Progenitor cell of endocrine pancreas (in vitro differentiated cells): ENCODE data around the gene SCGB3A2. TPM values are rescaled to one million over a fixed set of nuclear protein-coding genes. Genes with fewer than 3 reads are reported as not detected.

Experiments used
- DNase-seq: peaks from one replicate; pipeline ENCODE4 v3.0.0; 2021; ENCODE audit warnings: low spot score; ENCODE audit not compliant: unreplicated experiment
- H3K27ac Mint-ChIP-seq: 2 replicates; pipeline ENCODE4 v1.8.0; 2021; ENCODE audit warnings: mild to moderate bottlenecking, moderate library complexity, mixed read lengths
- H3K27me3 Mint-ChIP-seq: 2 replicates; pipeline ENCODE4 v1.8.0; 2021; ENCODE audit warnings: mixed read lengths
- H3K36me3 Mint-ChIP-seq: 2 replicates; pipeline ENCODE4 v1.8.0; 2022; ENCODE audit warnings: mixed read lengths; ENCODE audit not compliant: insufficient read depth
- H3K4me1 Mint-ChIP-seq: 2 replicates; pipeline ENCODE4 v1.8.0; 2021; ENCODE audit warnings: low read depth, mixed read lengths
- H3K4me3 Mint-ChIP-seq: 2 replicates; pipeline ENCODE4 v1.8.0; 2021; ENCODE audit warnings: low read depth, mild to moderate bottlenecking, moderate library complexity, mixed read lengths
- H3K9me3 Mint-ChIP-seq: 2 replicates; pipeline ENCODE4 v1.8.0; 2021; ENCODE audit warnings: low read depth, mixed read lengths
- total RNA-seq: library from RNA; stranded (reverse); gene quantifications from 2 replicates; pipeline ENCODE4 v1.2.1, GENCODE V29; 2021
- TF ChIP-seq, protein P1 (sequence below): fragments of 200-600 bp; sonication (generic); IDR thresholded peaks from one replicate; pipeline ENCODE4 v1.5.0; 2021; ENCODE audit warnings: antibody characterized with exemption, mild to moderate bottlenecking; ENCODE audit not compliant: unreplicated experiment

SCGB3A2 gene
- total RNA-seq, 1 donor from 2014 or later, result not detected

DNA sequence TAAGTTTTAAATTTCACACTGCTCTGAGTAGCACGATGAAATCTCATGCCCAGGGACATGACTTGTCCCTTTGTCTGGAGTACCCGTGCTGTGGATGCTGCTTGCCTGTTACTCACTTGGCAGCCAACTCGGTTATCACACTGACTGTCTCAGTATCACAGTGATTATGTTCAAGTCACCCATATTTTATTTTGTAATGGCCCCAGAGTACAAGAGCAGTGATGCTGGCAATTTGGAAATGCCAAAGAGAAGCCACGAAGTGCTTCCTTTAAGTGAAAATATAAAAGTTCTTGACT, 22.8 kb upstream of the SCGB3A2 start:
- no peak overlapping the region for H3K4me3 Mint-ChIP-seq
- H3K9me3 Mint-ChIP-seq, result no peaks in the 10 kb centered on the region
- peaks cover 12% of the 10 kb centered on the region for H3K4me1 Mint-ChIP-seq
- H3K27me3 Mint-ChIP-seq, result no peaks in the 10 kb centered on the region
- no peak for DNase-seq
- TF ChIP-seq, protein P1, sequence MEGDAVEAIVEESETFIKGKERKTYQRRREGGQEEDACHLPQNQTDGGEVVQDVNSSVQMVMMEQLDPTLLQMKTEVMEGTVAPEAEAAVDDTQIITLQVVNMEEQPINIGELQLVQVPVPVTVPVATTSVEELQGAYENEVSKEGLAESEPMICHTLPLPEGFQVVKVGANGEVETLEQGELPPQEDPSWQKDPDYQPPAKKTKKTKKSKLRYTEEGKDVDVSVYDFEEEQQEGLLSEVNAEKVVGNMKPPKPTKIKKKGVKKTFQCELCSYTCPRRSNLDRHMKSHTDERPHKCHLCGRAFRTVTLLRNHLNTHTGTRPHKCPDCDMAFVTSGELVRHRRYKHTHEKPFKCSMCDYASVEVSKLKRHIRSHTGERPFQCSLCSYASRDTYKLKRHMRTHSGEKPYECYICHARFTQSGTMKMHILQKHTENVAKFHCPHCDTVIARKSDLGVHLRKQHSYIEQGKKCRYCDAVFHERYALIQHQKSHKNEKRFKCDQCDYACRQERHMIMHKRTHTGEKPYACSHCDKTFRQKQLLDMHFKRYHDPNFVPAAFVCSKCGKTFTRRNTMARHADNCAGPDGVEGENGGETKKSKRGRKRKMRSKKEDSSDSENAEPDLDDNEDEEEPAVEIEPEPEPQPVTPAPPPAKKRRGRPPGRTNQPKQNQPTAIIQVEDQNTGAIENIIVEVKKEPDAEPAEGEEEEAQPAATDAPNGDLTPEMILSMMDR, result no peak
- no peaks in the 10 kb centered on the region for H3K36me3 Mint-ChIP-seq
- no peak overlapping the region for H3K27ac Mint-ChIP-seq

DNA sequence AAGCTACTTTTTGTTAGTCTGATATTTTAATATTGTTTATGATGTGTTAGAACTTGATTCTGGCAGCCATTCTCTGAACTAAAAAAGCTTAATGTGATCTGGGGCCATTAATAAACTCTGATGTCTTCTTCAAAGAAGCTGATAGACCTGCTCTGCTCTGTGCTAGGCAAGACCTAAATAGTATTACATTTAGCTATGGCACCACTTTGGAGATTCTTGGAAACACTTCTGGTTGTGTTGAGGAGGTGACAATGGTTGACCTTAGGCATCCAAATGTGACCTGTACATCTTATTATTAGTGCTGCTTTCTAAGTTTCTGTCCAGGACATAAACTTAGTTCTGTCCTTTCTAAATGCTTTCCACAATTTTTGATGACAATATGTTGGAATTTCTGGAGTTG, 21.7 kb upstream of the SCGB3A2 start:
- Mint-ChIP-seq H3K36me3 (peaks cover 1% of the 10 kb centered on the region), H3K27me3 (no peaks in the 10 kb centered on the region), H3K4me3 (no peak overlapping the region), H3K9me3 (peaks cover under 1% of the 10 kb centered on the region), H3K27ac (no peak overlapping the region), H3K4me1 (peaks cover 18% of the 10 kb centered on the region)
- no peak for DNase-seq
- TF ChIP-seq, protein P1, result no peak

DNA sequence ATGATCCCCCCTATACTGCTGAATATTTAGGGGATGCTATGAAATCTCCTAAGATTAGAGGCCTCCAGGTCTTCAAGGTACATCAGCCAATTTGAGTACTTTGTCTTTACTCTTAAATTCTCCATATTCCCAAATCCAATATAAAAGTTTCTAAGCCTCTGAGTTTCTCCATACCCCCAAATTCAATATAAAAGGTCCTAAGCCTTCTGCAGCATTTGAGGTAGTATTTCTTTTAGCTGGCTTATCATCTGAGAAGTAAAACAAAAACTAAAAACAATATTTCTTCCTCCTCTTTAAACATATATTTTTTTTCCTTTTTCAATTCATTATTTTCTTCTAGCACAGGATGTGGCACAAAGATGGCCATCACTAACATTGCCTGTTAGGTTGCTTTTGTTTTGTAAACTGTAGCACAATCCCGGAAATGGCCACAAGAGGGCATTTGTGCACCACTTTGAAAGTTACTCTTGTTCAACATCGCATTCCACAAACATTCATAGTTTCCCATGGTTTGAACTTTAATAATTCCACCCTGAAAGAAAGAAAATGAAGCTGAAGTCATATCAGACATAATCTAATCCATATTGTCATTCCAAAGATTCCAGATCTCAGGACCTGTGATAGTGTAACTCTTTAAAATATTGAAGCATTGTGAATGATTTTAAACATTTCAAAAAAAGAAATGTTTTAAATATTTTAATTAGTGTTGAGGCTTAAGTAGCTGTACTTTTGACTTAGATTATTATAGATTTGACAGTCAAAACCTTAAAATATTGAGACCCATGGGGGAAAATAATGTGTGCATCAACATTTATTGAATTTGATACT, 21.0 kb upstream of the SCGB3A2 start:
- H3K4me1 Mint-ChIP-seq, result peaks cover 18% of the 10 kb centered on the region
- H3K27ac Mint-ChIP-seq, result no peak overlapping the region
- H3K27me3 Mint-ChIP-seq, result no peaks in the 10 kb centered on the region
- TF ChIP-seq, protein P1, result peak; percentile 88
- H3K36me3 Mint-ChIP-seq, result peaks cover 1% of the 10 kb centered on the region
- H3K4me3 Mint-ChIP-seq, result no peak overlapping the region
- peak; percentile 53 for DNase-seq
- H3K9me3 Mint-ChIP-seq, result peaks cover 4% of the 10 kb centered on the region

DNA sequence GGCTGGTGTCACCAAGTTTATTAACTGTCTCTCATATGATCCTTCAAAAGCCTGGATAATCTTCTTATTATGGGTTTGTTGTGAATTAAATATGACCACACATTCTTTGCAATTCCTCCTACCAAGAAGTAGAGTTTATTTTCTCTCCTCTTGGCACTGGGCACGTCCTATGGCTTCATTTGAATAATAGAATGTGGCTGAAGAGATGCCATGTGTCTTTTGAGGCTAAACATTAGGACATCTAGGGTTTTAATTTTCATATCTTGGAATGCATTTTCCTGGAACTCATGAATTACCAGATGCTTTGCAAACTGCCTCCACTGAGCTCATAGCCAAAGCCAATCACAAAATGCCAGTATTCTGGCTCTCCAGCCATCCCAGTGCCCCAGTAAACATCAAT, 19.9 kb upstream of the SCGB3A2 start:
- no peaks in the 10 kb centered on the region for H3K27me3 Mint-ChIP-seq
- TF ChIP-seq, protein P1, result no peak
- no peak overlapping the region for H3K4me3 Mint-ChIP-seq
- peaks cover 1% of the 10 kb centered on the region for H3K36me3 Mint-ChIP-seq
- peaks cover 18% of the 10 kb centered on the region for H3K4me1 Mint-ChIP-seq
- H3K27ac Mint-ChIP-seq, result no peak overlapping the region
- peaks cover 4% of the 10 kb centered on the region for H3K9me3 Mint-ChIP-seq
- DNase-seq, result no peak

DNA sequence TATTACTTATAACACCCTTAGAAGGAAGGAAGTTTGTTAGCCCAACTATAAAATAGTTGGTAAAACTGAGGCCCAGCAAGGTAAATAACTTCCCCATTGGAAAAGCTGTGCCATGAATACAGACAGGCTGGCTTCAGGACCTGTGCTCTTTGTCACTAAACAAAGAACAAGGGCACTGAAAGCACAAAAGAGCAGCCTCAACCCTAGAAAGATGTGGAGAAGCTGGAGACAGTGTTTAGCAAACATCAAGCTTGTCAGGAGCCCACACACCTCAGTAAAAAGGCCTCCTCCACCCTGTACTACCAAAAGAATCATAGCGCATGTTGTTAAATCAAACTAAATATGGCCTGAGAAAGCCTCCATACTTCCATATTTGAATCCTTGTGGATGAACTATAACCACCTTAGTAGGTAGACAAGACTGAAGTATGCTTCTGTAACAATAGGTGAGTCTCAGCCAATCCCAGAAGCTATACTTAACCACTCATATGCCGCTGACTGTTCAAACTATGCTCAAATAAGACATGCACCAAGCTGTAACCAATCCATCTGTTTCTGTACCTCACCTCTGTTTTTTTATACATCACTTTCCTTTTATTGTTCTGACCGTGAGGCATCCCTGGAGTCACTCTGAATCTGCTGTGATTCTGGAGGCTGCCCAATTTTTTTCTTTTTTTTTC, 18.4 kb upstream of the SCGB3A2 start:
- Mint-ChIP-seq H3K9me3 (peaks cover 4% of the 10 kb centered on the region), H3K4me3 (no peak overlapping the region), H3K27me3 (peaks cover 6% of the 10 kb centered on the region), H3K27ac (peak overlapping the region; percentile 67), H3K36me3 (peaks cover 1% of the 10 kb centered on the region), H3K4me1 (peaks cover 18% of the 10 kb centered on the region)
- no peak for DNase-seq
- TF ChIP-seq, protein P1, result no peak
